GM19397 (cell line): ENCODE results near the gene HSF2BP.
"Not testable (repeated sequence)": the region's sequence is repeated elsewhere in the genome, so short reads cannot be mapped to it uniquely, and the experiment has no call there.

Source experiments
- ATAC-seq: cut with Tn5 transposase; IDR thresholded peaks from one replicate; pipeline ENCODE4 v1.9.1; 2021; ENCODE audit warnings: mild to moderate bottlenecking, moderate library complexity; ENCODE audit not compliant: unreplicated experiment

The HSF2BP gene

GRCh38 chr21:43562451-43562850, 96.8 kb downstream of the HSF2BP start:
- not testable (repeated sequence) for ATAC-seq

GRCh38 chr21:43540561-43540960, 118.7 kb downstream of the HSF2BP start:
- ATAC-seq, result not testable (repeated sequence)

- not testable (repeated sequence) for ATAC-seq
These were observed 136.7 kb downstream of the HSF2BP start for GRCh38 chr21:43522495-43523131.

GRCh38 chr21:43517701-43518100, 141.6 kb downstream of the HSF2BP start:
- ATAC-seq, result not testable (repeated sequence)

GRCh38 chr21:43516860-43517627, 142.2 kb downstream of the HSF2BP start:
- ATAC-seq, result not testable (repeated sequence)

GRCh38 chr21:43516295-43516847, 142.9 kb downstream of the HSF2BP start:
- not testable (repeated sequence) for ATAC-seq

- ATAC-seq, result not testable (repeated sequence)
These were observed 144.5 kb downstream of the HSF2BP start for GRCh38 chr21:43514834-43515233.

- ATAC-seq, result not testable (repeated sequence)
These were observed 146.3 kb downstream of the HSF2BP start for GRCh38 chr21:43513023-43513422.

- not testable (repeated sequence) for ATAC-seq
These were observed 148.1 kb downstream of the HSF2BP start for GRCh38 chr21:43511209-43511608.

- ATAC-seq, result not testable (repeated sequence)
These were observed 148.6 kb downstream of the HSF2BP start for GRCh38 chr21:43510669-43511068.

GRCh38 chr21:43503892-43504291, 155.4 kb downstream of the HSF2BP start:
- ATAC-seq, result not testable (repeated sequence)

- not testable (repeated sequence) for ATAC-seq
These were observed 156.1 kb downstream of the HSF2BP start for GRCh38 chr21:43503075-43503750.

- ATAC-seq, result not testable (repeated sequence)
These were observed 156.7 kb downstream of the HSF2BP start for GRCh38 chr21:43502407-43503071.

- not testable (repeated sequence) for ATAC-seq
These were observed 160.4 kb downstream of the HSF2BP start for GRCh38 chr21:43498924-43499323.

GRCh38 chr21:43498065-43498464, 161.2 kb downstream of the HSF2BP start:
- ATAC-seq, result not testable (repeated sequence)

GRCh38 chr21:43494279-43495012, 164.8 kb downstream of the HSF2BP start:
- not testable (repeated sequence) for ATAC-seq

GRCh38 chr21:43493471-43493870, 165.8 kb downstream of the HSF2BP start:
- ATAC-seq, result not testable (repeated sequence)

GRCh38 chr21:43488235-43488634, 171.1 kb downstream of the HSF2BP start:
- not testable (repeated sequence) for ATAC-seq

GRCh38 chr21:43486051-43486450, 173.2 kb downstream of the HSF2BP start:
- ATAC-seq, result not testable (repeated sequence)

- ATAC-seq, result not testable (repeated sequence)
These were observed 174.3 kb downstream of the HSF2BP start for GRCh38 chr21:43485016-43485415.
